ENCODE results near the gene SPRED3. TPM values are rescaled to one million over a fixed set of nuclear protein-coding genes. Genes with fewer than 3 reads are reported as not detected.

Gene SPRED3
- total RNA-seq, 6 experiments from 2014 or later: 0.12 to 0.37 (median 0.22) TPM; not detected in 2

- H3K36me3 ChIP-seq: no peaks in the 10 kb centered on the region
- WGBS (ENCODE audit: insufficient coverage, low coverage, low lambda C conversion rate, missing lambda C conversion rate): 82% methylated on average over 7 of the region's 7 CpGs
- no peaks in the 10 kb centered on the region for H3K9me3 ChIP-seq
- H3K27ac ChIP-seq: no peak overlapping the region
- TF ChIP-seq, protein P1, sequence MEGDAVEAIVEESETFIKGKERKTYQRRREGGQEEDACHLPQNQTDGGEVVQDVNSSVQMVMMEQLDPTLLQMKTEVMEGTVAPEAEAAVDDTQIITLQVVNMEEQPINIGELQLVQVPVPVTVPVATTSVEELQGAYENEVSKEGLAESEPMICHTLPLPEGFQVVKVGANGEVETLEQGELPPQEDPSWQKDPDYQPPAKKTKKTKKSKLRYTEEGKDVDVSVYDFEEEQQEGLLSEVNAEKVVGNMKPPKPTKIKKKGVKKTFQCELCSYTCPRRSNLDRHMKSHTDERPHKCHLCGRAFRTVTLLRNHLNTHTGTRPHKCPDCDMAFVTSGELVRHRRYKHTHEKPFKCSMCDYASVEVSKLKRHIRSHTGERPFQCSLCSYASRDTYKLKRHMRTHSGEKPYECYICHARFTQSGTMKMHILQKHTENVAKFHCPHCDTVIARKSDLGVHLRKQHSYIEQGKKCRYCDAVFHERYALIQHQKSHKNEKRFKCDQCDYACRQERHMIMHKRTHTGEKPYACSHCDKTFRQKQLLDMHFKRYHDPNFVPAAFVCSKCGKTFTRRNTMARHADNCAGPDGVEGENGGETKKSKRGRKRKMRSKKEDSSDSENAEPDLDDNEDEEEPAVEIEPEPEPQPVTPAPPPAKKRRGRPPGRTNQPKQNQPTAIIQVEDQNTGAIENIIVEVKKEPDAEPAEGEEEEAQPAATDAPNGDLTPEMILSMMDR (IDR thresholded peaks at IDR 0.05): no peak
- TF ChIP-seq POLR2A (IDR thresholded peaks at IDR 0.05): no peak
- no peak overlapping the region for H3K4me3 ChIP-seq
- DNase-seq (no peak), ATAC-seq (no peak)
- no peaks in the 10 kb centered on the region for H3K27me3 ChIP-seq
- no peaks in the 10 kb centered on the region for H3K4me1 ChIP-seq
- intact Hi-C loops (cut with DNase I): no loop called here
Measured at GRCh38 chr19:38445362-38445761, 56.9 kb downstream of the SPRED3 start.

DNA sequence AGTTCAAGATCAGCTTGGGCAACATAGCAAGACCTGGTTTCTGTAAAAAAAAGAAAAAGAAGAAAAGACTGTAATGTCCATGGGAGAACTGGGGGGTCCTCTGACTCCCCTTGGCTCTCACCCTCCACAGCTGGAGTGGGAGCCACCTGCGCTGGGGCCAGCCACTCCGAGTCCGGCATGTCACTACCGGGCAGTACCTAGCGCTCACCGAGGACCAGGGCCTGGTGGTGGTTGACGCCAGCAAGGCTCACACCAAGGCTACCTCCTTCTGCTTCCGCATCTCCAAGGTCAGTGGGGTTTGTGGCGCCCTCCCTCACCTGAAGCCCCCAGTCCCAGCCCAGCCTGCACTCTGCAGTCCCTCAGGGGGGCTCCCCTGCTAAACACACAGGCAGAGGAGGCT, 59.7 kb downstream of the SPRED3 start:
- WGBS (ENCODE audit: insufficient coverage, low coverage, low lambda C conversion rate, missing lambda C conversion rate): no CpG with 5 or more reads among the region's 9 CpGs
- peak in 1 of 4 donors; percentile 8 for ATAC-seq
- no peak for TF ChIP-seq POLR2A (IDR thresholded peaks at IDR 0.05)
- TF ChIP-seq, protein P1 (IDR thresholded peaks at IDR 0.05): no peak
- H3K9me3 ChIP-seq: no peaks in the 10 kb centered on the region
- no peak overlapping the region for H3K4me3 ChIP-seq
- no peaks in the 10 kb centered on the region for H3K4me1 ChIP-seq
- H3K36me3 ChIP-seq: no peaks in the 10 kb centered on the region
- intact Hi-C loops (cut with DNase I): no loop called here
- DNase-seq: no peak
- H3K27ac ChIP-seq: no peak overlapping the region
- H3K27me3 ChIP-seq: no peaks in the 10 kb centered on the region

Other genes with a start within 250 kb of the SPRED3 start
- not detected for gene DPF1, start 164.5 kb upstream of the SPRED3 start, total RNA-seq
- gene PPP1R14A, start 132.3 kb upstream of the SPRED3 start, total RNA-seq: 1 to 10 TPM; 2.7 to 8.7 (median 6.7) TPM
- 10 to 100 TPM in 1 of 6 experiments, 1 to 10 TPM in 5; 3.5 to 19.1 (median 6.2) TPM for gene SPINT2, start 124.1 kb upstream of the SPRED3 start, total RNA-seq
- 1 to 10 TPM in 1 of 6 experiments, not detected in 5; 1.8 TPM for gene C19orf33, start 84.4 kb upstream of the SPRED3 start, total RNA-seq
- 10 to 100 TPM; 26.3 to 69.7 (median 42.0) TPM for gene YIF1B, start 72.8 kb upstream of the SPRED3 start, total RNA-seq
- 1 to 10 TPM; 1.1 to 3.1 (median 2.2) TPM for gene KCNK6, start 68.9 kb upstream of the SPRED3 start, total RNA-seq
- 1 to 10 TPM in 4 of 6 experiments, under 1 TPM in 1, not detected in 1; 0.69 to 4.4 (median 2.4) TPM for gene CATSPERG, start 52.9 kb upstream of the SPRED3 start, total RNA-seq
- 100 to 1,000 TPM in 2 of 6 experiments, 10 to 100 TPM in 4; 69.2 to 181 (median 75.2) TPM for gene PSMD8, start 14.1 kb upstream of the SPRED3 start, total RNA-seq
- not detected for gene GGN, start 663 bp upstream of the SPRED3 start, total RNA-seq
- gene FAM98C, start 14.4 kb downstream of the SPRED3 start, total RNA-seq: 10 to 100 TPM in 3 of 6 experiments, 1 to 10 TPM in 3; 7.6 to 19.8 (median 9.8) TPM
- gene RASGRP4, start 37.5 kb downstream of the SPRED3 start, total RNA-seq: 1 to 10 TPM in 2 of 6 experiments, under 1 TPM in 4; 0.77 to 1.5 (median 0.93) TPM
- 1 to 10 TPM in 1 of 6 experiments, under 1 TPM in 5; 0.12 to 1.1 (median 0.49) TPM for gene RYR1, start 45.0 kb downstream of the SPRED3 start, total RNA-seq
- gene MAP4K1, start 229.3 kb downstream of the SPRED3 start, total RNA-seq: 1 to 10 TPM in 5 of 6 experiments, under 1 TPM in 1; 0.93 to 3.1 (median 2.0) TPM
- gene EIF3K, start 230.5 kb downstream of the SPRED3 start, total RNA-seq: 100 to 1,000 TPM in 4 of 6 experiments, 10 to 100 TPM in 2; 86.3 to 305 (median 116) TPM